Stimulated activated CD4-positive, alpha-beta T cell treated with anti-CD3 and anti-CD28 coated beads, Interleukin-4, amount 100 ng/mL, for 4 hours (primary cell): ENCODE data around the gene LDHA.
"Not testable (repeated sequence)": the region's sequence is repeated elsewhere in the genome, so short reads cannot be mapped to it uniquely, and the experiment has no call there.

ENCODE experiments used
- DNase-seq, 2 experiments: peaks; one replicate each; pipeline ENCODE4 v3.0.0-alpha.2; 2020

Gene LDHA

GRCh38 chr11:18394928-18395734, 768 bp downstream of the LDHA start:
- peak; percentile 5 to 24 for DNase-seq

GRCh38 chr11:18395735-18396504, 1.6 kb downstream of the LDHA start:
- DNase-seq = peak; percentile 89 to 94

GRCh38 chr11:18397921-18398320, 3.6 kb downstream of the LDHA start:
- no peak for DNase-seq

- DNase-seq = not testable (repeated sequence)
Measured at GRCh38 chr11:18401077-18401476, 6.7 kb downstream of the LDHA start.

GRCh38 chr11:18404062-18404461, 9.7 kb downstream of the LDHA start:
- no peak for DNase-seq

- not testable (repeated sequence) for DNase-seq
Measured at GRCh38 chr11:18407400-18407799, 13.0 kb downstream of the LDHA start.

GRCh38 chr11:18408558-18409291, 14.4 kb downstream of the LDHA start:
- DNase-seq = no peak

GRCh38 chr11:18416459-18416858, 22.1 kb downstream of the LDHA start:
- no peak for DNase-seq

- no peak for DNase-seq
Measured at GRCh38 chr11:18419040-18419439, 24.7 kb downstream of the LDHA start.

- DNase-seq = no peak
Measured at GRCh38 chr11:18420067-18420466, 25.7 kb downstream of the LDHA start.

- DNase-seq = no peak
Measured at GRCh38 chr11:18427240-18427639, 32.9 kb downstream of the LDHA start.

- no peak for DNase-seq
Measured at GRCh38 chr11:18429332-18429731, 35.0 kb downstream of the LDHA start.

GRCh38 chr11:18438691-18439090, 44.3 kb downstream of the LDHA start:
- no peak for DNase-seq

- DNase-seq = no peak
Measured at GRCh38 chr11:18449251-18449650, 54.9 kb downstream of the LDHA start.

- no peak for DNase-seq
Measured at GRCh38 chr11:18452927-18453326, 58.6 kb downstream of the LDHA start.

- peak in 1 of 2 experiments; percentile 1 for DNase-seq
Measured at GRCh38 chr11:18455686-18456372, 61.5 kb downstream of the LDHA start, which contains the start of gene LDHAL6A. Gene LDHAL6A (plus strand): TSS chr11:18455856. CDS start chr11:18456681, 825 bp downstream.

GRCh38 chr11:18457450-18457849, 63.1 kb downstream of the LDHA start:
- DNase-seq = no peak
